Hepatocyte (in vitro differentiated cells): Measurements from ENCODE around the gene RPS6KA4.

Experiments
- EZH2 ChIP-seq: fragments of 200-600 bp; sonication (generic); IDR thresholded peaks from 2 replicates; pipeline ENCODE4 v1.6.1; 2016; ENCODE audit warnings: antibody characterized with exemption, mild to moderate bottlenecking, borderline replicate concordance
- EZH2phosphoT487 ChIP-seq: fragments of 200-600 bp; sonication (generic); IDR thresholded peaks from one replicate; pipeline ENCODE4 v1.6.1; 2018; ENCODE audit warnings: antibody characterized with exemption, mild to moderate bottlenecking, low read depth, moderate library complexity; ENCODE audit not compliant: unreplicated experiment, severe bottlenecking
- TF ChIP-seq, protein P1 (sequence below): fragments of 200-600 bp; sonication (generic); IDR thresholded peaks from 2 replicates; pipeline ENCODE4 v1.5.1; 2016; ENCODE audit warnings: antibody characterized with exemption, mild to moderate bottlenecking; ENCODE audit not compliant: poor library complexity

DNA sequence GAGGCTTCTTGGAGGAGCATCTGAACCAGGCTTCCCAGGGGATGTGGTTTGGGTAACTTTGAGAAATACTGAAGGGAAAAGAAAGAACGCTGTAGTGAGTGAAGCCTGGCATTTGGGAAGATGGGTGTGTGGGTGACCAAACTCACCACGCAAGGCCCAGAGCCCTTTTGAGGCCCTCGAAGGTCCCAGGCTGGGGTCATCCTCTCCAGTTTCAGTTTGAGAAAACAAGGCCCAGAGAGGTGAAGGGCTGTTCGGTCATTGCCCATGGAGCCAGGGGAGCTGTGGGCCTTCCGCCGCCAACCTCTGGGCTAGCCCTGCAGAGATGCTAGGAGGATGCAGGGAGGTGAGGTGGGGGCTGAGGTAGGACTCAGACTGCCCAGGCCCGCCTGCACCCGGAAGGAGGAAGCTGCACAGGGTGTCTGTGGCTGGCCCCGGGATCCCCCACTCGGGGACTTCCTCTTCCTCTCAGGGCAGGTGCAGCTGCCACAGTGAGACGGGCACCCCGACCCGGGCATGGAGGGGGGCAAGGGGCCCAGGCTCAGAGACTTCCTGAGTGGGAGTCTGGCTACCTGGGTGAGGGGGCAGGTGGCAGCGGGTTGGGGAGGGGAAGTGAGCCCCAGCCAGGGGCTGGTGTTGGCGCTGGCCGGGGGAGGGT, 19.1 kb upstream of the RPS6KA4 start, which contains the start of gene CCDC88B:
- TF ChIP-seq, protein P1, sequence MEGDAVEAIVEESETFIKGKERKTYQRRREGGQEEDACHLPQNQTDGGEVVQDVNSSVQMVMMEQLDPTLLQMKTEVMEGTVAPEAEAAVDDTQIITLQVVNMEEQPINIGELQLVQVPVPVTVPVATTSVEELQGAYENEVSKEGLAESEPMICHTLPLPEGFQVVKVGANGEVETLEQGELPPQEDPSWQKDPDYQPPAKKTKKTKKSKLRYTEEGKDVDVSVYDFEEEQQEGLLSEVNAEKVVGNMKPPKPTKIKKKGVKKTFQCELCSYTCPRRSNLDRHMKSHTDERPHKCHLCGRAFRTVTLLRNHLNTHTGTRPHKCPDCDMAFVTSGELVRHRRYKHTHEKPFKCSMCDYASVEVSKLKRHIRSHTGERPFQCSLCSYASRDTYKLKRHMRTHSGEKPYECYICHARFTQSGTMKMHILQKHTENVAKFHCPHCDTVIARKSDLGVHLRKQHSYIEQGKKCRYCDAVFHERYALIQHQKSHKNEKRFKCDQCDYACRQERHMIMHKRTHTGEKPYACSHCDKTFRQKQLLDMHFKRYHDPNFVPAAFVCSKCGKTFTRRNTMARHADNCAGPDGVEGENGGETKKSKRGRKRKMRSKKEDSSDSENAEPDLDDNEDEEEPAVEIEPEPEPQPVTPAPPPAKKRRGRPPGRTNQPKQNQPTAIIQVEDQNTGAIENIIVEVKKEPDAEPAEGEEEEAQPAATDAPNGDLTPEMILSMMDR, result no peak
- no peak for TF ChIP-seq EZH2
- TF ChIP-seq EZH2phosphoT487, result no peak
